Neural progenitor cell (in vitro differentiated cells): ENCODE measurements around the gene PINLYP. TPM values are rescaled to one million over a fixed set of nuclear protein-coding genes. Genes with fewer than 3 reads are reported as not detected.

Experiments
- DNase-seq: peaks from one replicate; pipeline ENCODE4 v3.0.0-alpha.2; 2016; ENCODE audit warnings: low spot score
- H2AFZ ChIP-seq: fragments of 200-600 bp; sonication (generic); replicated peaks from 2 replicates; pipeline ENCODE4 v1.6.1; 2016; ENCODE audit warnings: antibody characterized with exemption
- H3F3A ChIP-seq: fragments of 200-600 bp; sonication (generic); 2 replicates; pipeline ENCODE4 v1.6.1; 2016; ENCODE audit warnings: antibody characterized with exemption, low read depth
- H3K27ac ChIP-seq: fragments of 200-600 bp; sonication (generic); 2 replicates; pipeline ENCODE4 v1.5.1; 2016; ENCODE audit warnings: mild to moderate bottlenecking
- H3K27me3 ChIP-seq: fragments of 200-600 bp; sonication (generic); 2 replicates; pipeline ENCODE4 v1.6.1; 2016; ENCODE audit warnings: mild to moderate bottlenecking, moderate library complexity
- H3K36me3 ChIP-seq: fragments of 200-600 bp; sonication (generic); 2 replicates; pipeline ENCODE4 v1.5.1; 2016
- H3K4me1 ChIP-seq: fragments of 200-600 bp; sonication (generic); 2 replicates; pipeline ENCODE4 v1.6.1; 2016; ENCODE audit warnings: mixed run types
- H3K4me2 ChIP-seq: fragments of 200-600 bp; sonication (generic); 2 replicates; pipeline ENCODE4 v1.6.1; 2016
- H3K4me3 ChIP-seq: fragments of 200-600 bp; sonication (generic); 2 replicates; pipeline ENCODE4 v1.5.1; 2016
- H3K79me2 ChIP-seq: fragments of 200-600 bp; sonication (generic); 2 replicates; pipeline ENCODE4 v1.6.1; 2016; ENCODE audit warnings: low read depth
- H3K9ac ChIP-seq: fragments of 200-600 bp; sonication (generic); 2 replicates; pipeline ENCODE4 v1.6.1; 2016
- H3K9me3 ChIP-seq: fragments of 200-600 bp; sonication (generic); 2 replicates; pipeline ENCODE4 v1.5.1; 2016; ENCODE audit warnings: low read depth
- H4K20me1 ChIP-seq: fragments of 200-600 bp; sonication (generic); 2 replicates; pipeline ENCODE4 v1.6.1; 2016; ENCODE audit warnings: low read depth
- H3K27ac Mint-ChIP-seq: 3 replicates; pipeline ENCODE4 v1.8.0; 2021; ENCODE audit warnings: mixed read lengths
- H3K27me3 Mint-ChIP-seq: 2 replicates; pipeline ENCODE4 v1.8.0; 2022; ENCODE audit warnings: low read depth, mild to moderate bottlenecking, inconsistent platforms, moderate library complexity, mixed read lengths; ENCODE audit not compliant: insufficient read depth
- H3K36me3 Mint-ChIP-seq: 3 replicates; pipeline ENCODE4 v1.8.0; 2021; ENCODE audit warnings: mixed read lengths
- H3K4me1 Mint-ChIP-seq: 3 replicates; pipeline ENCODE4 v1.8.0; 2021; ENCODE audit warnings: mixed read lengths
- H3K4me3 Mint-ChIP-seq: 3 replicates; pipeline ENCODE4 v1.8.0; 2021; ENCODE audit warnings: mild to moderate bottlenecking, moderate library complexity, mixed read lengths
- H3K9me3 Mint-ChIP-seq: 3 replicates; pipeline ENCODE4 v1.8.0; 2020; ENCODE audit warnings: mixed read lengths
- EZH2 ChIP-seq: fragments of 200-600 bp; sonication (generic); IDR thresholded peaks from 2 replicates; pipeline ENCODE4 v1.6.1; 2017; ENCODE audit warnings: antibody characterized with exemption, mild to moderate bottlenecking, moderate library complexity
- EZH2phosphoT487 ChIP-seq: fragments of 200-600 bp; sonication (generic); IDR thresholded peaks from 2 replicates; pipeline ENCODE4 v1.6.1; 2017; ENCODE audit warnings: antibody characterized with exemption
- total RNA-seq: library from RNA; depleted of rRNA; stranded (reverse); fragments of >200 nt; gene quantifications from 2 replicates; pipeline ENCODE4 v1.2.3, GENCODE V29; 2015; ENCODE audit warnings: low replicate concordance
- TF ChIP-seq, protein P1 (sequence below): fragments of 200-600 bp; sonication (generic); IDR thresholded peaks from 2 replicates; pipeline ENCODE4 v1.5.1; 2017; ENCODE audit warnings: antibody characterized with exemption, mild to moderate bottlenecking

The PINLYP gene
- total RNA-seq, 1 donor from 2014 or later, result 4.0 TPM

GRCh38 chr19:43626838-43627237 lies 51.2 kb downstream of the PINLYP start:
- no peak overlapping the region for H3K9ac ChIP-seq
- Mint-ChIP-seq H3K27ac (peak overlapping the region; percentile 81), H3K9me3 (no peaks in the 10 kb centered on the region), H3K4me3 (no peak overlapping the region), H3K36me3 (peaks cover 32% of the 10 kb centered on the region), H3K27me3 (no peaks in the 10 kb centered on the region), H3K4me1 (peaks cover 6% of the 10 kb centered on the region)
- no peak overlapping the region for H3K27ac ChIP-seq
- no peak overlapping the region for H2AFZ ChIP-seq
- peaks cover 46% of the 10 kb centered on the region for H4K20me1 ChIP-seq
- no peaks in the 10 kb centered on the region for H3K9me3 ChIP-seq
- no peak overlapping the region for H3K4me3 ChIP-seq
- no peaks in the 10 kb centered on the region for H3K27me3 ChIP-seq
- H3K4me1 ChIP-seq, result no peaks in the 10 kb centered on the region
- no peak for DNase-seq
- peaks cover under 1% of the 10 kb centered on the region for H3K79me2 ChIP-seq
- no peak overlapping the region for H3K4me2 ChIP-seq
- TF ChIP-seq EZH2phosphoT487 (no peak), EZH2 (no peak)
- TF ChIP-seq, protein P1, sequence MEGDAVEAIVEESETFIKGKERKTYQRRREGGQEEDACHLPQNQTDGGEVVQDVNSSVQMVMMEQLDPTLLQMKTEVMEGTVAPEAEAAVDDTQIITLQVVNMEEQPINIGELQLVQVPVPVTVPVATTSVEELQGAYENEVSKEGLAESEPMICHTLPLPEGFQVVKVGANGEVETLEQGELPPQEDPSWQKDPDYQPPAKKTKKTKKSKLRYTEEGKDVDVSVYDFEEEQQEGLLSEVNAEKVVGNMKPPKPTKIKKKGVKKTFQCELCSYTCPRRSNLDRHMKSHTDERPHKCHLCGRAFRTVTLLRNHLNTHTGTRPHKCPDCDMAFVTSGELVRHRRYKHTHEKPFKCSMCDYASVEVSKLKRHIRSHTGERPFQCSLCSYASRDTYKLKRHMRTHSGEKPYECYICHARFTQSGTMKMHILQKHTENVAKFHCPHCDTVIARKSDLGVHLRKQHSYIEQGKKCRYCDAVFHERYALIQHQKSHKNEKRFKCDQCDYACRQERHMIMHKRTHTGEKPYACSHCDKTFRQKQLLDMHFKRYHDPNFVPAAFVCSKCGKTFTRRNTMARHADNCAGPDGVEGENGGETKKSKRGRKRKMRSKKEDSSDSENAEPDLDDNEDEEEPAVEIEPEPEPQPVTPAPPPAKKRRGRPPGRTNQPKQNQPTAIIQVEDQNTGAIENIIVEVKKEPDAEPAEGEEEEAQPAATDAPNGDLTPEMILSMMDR, result no peak
- no peaks in the 10 kb centered on the region for H3K36me3 ChIP-seq
- peaks cover 21% of the 10 kb centered on the region for H3F3A ChIP-seq

- no peak overlapping the region for H2AFZ ChIP-seq
- H3K79me2 ChIP-seq, result no peaks in the 10 kb centered on the region
- no peak overlapping the region for H3K9ac ChIP-seq
- no peaks in the 10 kb centered on the region for H3K36me3 ChIP-seq
- no peak overlapping the region for H3K27ac Mint-ChIP-seq
- H3K4me3 ChIP-seq, result no peak overlapping the region
- no peaks in the 10 kb centered on the region for H3K27me3 ChIP-seq
- no peak overlapping the region for H3K4me3 Mint-ChIP-seq
- H3F3A ChIP-seq, result peaks cover 13% of the 10 kb centered on the region
- H4K20me1 ChIP-seq, result peaks cover 49% of the 10 kb centered on the region
- no peak overlapping the region for H3K27ac ChIP-seq
- no peaks in the 10 kb centered on the region for H3K27me3 Mint-ChIP-seq
- H3K36me3 Mint-ChIP-seq, result peaks cover 35% of the 10 kb centered on the region
- H3K4me1 Mint-ChIP-seq, result peaks cover 11% of the 10 kb centered on the region
- no peak for TF ChIP-seq EZH2
- TF ChIP-seq, protein P1, result no peak
- TF ChIP-seq EZH2phosphoT487, result no peak
- no peaks in the 10 kb centered on the region for H3K9me3 Mint-ChIP-seq
- no peaks in the 10 kb centered on the region for H3K4me1 ChIP-seq
- no peaks in the 10 kb centered on the region for H3K9me3 ChIP-seq
- no peak overlapping the region for H3K4me2 ChIP-seq
- no peak for DNase-seq
These were observed 53.2 kb downstream of the PINLYP start for GRCh38 chr19:43628646-43629326.

DNA sequence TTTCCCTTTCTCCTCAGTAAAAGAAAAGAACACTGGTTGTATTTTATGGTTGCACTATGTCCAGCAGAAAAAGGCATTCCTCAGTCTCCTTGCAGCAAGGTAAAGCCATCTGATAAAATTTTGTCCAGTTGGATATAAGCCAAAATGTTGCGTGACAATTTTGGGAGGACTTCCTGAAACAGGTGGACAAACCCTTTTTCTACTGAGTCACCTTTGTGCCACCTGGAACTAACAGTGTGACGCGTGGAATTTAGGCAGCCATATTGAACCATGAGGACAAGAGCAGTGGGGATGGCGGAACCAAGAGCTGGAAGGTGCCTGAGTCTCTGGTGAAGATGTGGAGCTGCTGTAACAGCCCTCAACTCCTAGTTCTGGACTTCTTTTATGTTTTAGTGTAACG lies 55.9 kb downstream of the PINLYP start:
- H2AFZ ChIP-seq, result no peak overlapping the region
- no peak overlapping the region for H3K27ac Mint-ChIP-seq
- no peaks in the 10 kb centered on the region for H3K9me3 Mint-ChIP-seq
- H3K4me3 Mint-ChIP-seq, result no peak overlapping the region
- H3K4me1 ChIP-seq, result peaks cover 17% of the 10 kb centered on the region
- peaks cover 53% of the 10 kb centered on the region for H4K20me1 ChIP-seq
- TF ChIP-seq, protein P1, result no peak
- no peak for TF ChIP-seq EZH2phosphoT487
- no peak for TF ChIP-seq EZH2
- H3K36me3 Mint-ChIP-seq, result peaks cover 19% of the 10 kb centered on the region
- no peaks in the 10 kb centered on the region for H3K36me3 ChIP-seq
- peaks cover 9% of the 10 kb centered on the region for H3K79me2 ChIP-seq
- peaks cover 18% of the 10 kb centered on the region for H3F3A ChIP-seq
- H3K9me3 ChIP-seq, result no peaks in the 10 kb centered on the region
- H3K27me3 Mint-ChIP-seq, result no peaks in the 10 kb centered on the region
- H3K27me3 ChIP-seq, result no peaks in the 10 kb centered on the region
- H3K9ac ChIP-seq, result no peak overlapping the region
- H3K4me3 ChIP-seq, result no peak overlapping the region
- no peak for DNase-seq
- H3K4me2 ChIP-seq, result no peak overlapping the region
- no peak overlapping the region for H3K27ac ChIP-seq
- H3K4me1 Mint-ChIP-seq, result peaks cover 31% of the 10 kb centered on the region

Other genes starting within 250 kb of the PINLYP start
- 0.12 TPM in 1 of 2 replicates, not detected in the other for gene CD177, start 222.1 kb upstream of the PINLYP start, total RNA-seq
- not detected in 2 replicates for gene TEX101, start 160.9 kb upstream of the PINLYP start, total RNA-seq
- gene LYPD3, start 110.2 kb upstream of the PINLYP start, total RNA-seq, result 0.24 and 0.37 TPM in 2 replicates
- gene PHLDB3, start 71.1 kb upstream of the PINLYP start, total RNA-seq, result 3.4 and 21.9 TPM in 2 replicates
- 13.6 and 27.8 TPM in 2 replicates for gene ETHE1, start 48.6 kb upstream of the PINLYP start, total RNA-seq
- not detected in 2 replicates for gene ZNF575, start 42.6 kb upstream of the PINLYP start, total RNA-seq
- 33.8 and 88.8 TPM in 2 replicates for gene XRCC1, start 274 bp upstream of the PINLYP start, total RNA-seq
- 27.4 and 31.5 TPM in 2 replicates for gene IRGQ, start 20.3 kb downstream of the PINLYP start, total RNA-seq
- 6.8 and 9.0 TPM in 2 replicates for gene ZNF576, start 20.8 kb downstream of the PINLYP start, total RNA-seq
- gene SRRM5, start 36.3 kb downstream of the PINLYP start, total RNA-seq, result 0.25 TPM in 1 of 2 replicates, not detected in the other
- gene ZNF428, start 43.8 kb downstream of the PINLYP start, total RNA-seq, result 18.5 and 57.7 TPM in 2 replicates
- gene CADM4, start 64.0 kb downstream of the PINLYP start, total RNA-seq, result 7.7 and 28.6 TPM in 2 replicates
- 12.9 and 36.5 TPM in 2 replicates for gene PLAUR, start 94.4 kb downstream of the PINLYP start, total RNA-seq
- not detected in 2 replicates for gene IRGC, start 140.3 kb downstream of the PINLYP start, total RNA-seq
- 33.1 and 33.4 TPM in 2 replicates for gene SMG9, start 179.2 kb downstream of the PINLYP start, total RNA-seq
- 0.40 TPM in 1 of 2 replicates, not detected in the other for gene KCNN4, start 205.2 kb downstream of the PINLYP start, total RNA-seq
- gene LYPD5, start 226.6 kb downstream of the PINLYP start, total RNA-seq, result 0.12 TPM in 1 of 2 replicates, not detected in the other